HL-60/S4 treated with phorbol 12-myristate 13-acetate at 8.2 ng/mL for 4 days and 3 days (cell line): ENCODE data around the gene GIPC2.

ENCODE experiments used
- in situ Hi-C: fragments of 300-500 bp; cut with MboI; formaldehyde crosslinking; loops from 2 replicates; pipeline ENCODE4 v1.15.0; 2022; ENCODE audit warnings: low sequenced_read_pairs

GIPC2 gene

DNA sequence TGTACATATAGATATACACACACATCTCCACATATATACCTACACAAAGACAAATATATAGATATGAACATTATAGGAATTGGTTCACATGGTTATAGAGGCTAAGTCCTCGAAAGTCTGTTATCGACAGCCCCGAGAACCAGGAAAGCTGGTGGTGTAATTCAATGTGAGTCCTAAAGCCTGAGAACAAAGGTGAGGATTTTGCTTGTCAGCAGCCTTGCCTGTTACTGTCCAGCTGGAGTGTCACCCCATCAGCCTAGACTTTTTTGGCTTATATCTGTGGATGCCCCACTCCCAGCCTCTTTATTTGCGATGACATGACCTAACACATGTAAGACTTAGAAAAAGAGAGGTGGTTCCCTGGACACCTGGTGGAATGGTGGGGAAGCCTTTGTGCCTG lies 97.0 kb downstream of the GIPC2 start:
- in situ Hi-C loops: no loop called here

GRCh38 chr1:78143152-78143551 lies 97.4 kb downstream of the GIPC2 start:
- in situ Hi-C loops: no loop called here

GRCh38 chr1:78143673-78144072 lies 97.9 kb downstream of the GIPC2 start:
- in situ Hi-C loops: no loop called here

GRCh38 chr1:78145105-78145580 lies 99.4 kb downstream of the GIPC2 start:
- in situ Hi-C loops: no loop called here

- in situ Hi-C loops: no loop called here
Observed at GRCh38 chr1:78146205-78146771, 100.5 kb downstream of the GIPC2 start.

DNA sequence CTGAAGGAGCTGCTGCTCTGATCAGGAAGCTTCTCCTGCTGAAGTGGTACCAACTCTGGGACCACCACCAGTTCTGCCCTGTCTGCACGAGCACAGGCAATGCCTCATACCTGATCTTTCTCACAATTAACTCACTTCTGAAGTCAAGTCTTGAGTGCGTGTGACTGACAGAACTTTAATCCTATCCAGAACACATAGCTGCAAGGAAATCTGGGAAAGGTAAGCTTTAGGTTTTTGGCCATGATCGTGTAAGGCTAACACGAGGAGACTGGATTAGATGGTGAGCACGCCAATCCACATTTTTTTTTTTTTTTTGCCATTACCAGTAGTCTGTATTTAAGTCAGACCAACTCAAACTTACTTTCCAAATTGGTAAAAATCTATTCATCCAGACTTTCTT lies 101.3 kb downstream of the GIPC2 start:
- in situ Hi-C loops: no loop called here

DNA sequence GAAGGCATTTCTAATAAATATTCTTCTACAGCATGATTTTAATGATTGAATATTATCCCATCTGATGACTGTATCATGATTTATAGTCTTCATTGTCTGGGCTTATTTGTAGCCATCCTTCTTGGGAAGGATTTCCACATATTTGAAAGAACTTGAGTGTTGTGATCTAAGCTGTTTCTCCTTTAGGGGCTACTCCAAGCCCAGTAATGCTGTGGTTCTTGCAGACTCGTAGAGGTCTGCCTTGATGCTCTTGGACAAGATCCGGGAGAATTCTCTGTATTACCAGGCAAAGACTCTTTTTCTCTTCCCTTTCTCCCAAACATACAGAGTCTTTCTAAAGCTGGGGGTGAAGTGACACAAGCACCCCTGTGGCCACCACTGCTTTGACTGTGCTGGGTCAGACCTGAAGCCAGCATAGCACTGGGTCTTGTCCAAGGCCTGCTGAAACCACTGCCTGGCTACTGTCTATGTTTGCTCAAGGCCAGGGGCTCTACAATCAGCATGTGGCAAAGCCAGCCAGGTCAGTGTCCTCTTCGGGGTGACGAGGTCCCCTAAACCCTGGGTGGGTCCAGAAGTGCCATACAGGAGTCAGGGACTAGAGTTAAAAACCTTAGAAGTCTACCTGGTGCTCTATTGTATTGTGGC lies 107.4 kb downstream of the GIPC2 start:
- in situ Hi-C loops: no loop called here

- in situ Hi-C loops: no loop called here
Observed at GRCh38 chr1:78155121-78155520, 109.4 kb downstream of the GIPC2 start.

- in situ Hi-C loops: no loop called here
Observed at GRCh38 chr1:78156805-78157521, 111.2 kb downstream of the GIPC2 start.

DNA sequence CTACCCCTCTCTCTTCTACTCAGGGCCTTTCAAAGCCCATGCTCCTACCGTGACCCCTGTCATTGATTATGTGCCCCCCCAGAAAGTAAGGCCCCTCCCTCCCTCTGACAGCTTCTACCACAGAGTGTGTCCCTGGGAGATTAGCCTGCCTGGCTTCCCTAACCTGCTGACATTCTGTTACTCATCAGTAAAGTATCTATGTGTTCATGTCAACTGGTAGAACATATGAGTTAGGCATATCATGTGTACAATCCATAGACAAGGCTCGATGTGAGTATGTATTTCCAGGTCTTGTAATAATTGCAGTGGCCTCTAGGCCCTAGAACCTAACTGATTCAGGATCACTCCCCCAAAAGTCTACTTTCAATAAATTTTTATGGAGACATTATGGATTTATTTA lies 120.0 kb downstream of the GIPC2 start:
- in situ Hi-C loops: no loop called here

GRCh38 chr1:78168306-78168705 lies 122.5 kb downstream of the GIPC2 start:
- in situ Hi-C loops: no loop called here

GRCh38 chr1:78170859-78171258 lies 125.1 kb downstream of the GIPC2 start:
- in situ Hi-C loops: no loop called here

- in situ Hi-C loops: no loop called here
Observed at GRCh38 chr1:78171736-78172590, 126.2 kb downstream of the GIPC2 start.

GRCh38 chr1:78176448-78176847 lies 130.7 kb downstream of the GIPC2 start:
- in situ Hi-C loops: no loop called here

DNA sequence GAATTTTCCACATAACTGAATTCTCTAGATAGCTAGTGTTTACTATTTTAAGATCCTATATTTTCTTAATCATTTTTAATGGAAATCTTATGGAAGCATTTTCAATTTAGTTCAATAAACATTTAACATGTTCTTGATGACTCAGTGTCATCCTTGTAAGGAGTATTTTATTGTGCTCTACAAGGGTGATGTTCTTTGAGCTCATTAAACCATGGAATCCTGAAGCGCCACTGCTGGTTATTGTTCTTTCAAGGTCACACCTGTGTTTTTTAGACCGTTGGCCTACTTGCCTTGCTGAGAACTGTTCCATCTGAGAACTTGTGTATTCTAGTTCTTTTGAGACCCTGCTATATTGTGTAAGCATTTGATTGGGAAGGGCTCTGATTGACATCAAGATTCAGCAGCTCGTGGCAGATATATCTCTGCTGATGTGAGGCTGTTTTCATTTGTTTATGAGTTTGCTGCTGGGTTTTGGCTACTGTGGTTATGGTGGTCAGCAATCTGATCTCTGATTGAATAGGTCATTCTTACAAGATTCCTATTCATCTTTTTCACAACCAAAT lies 132.0 kb downstream of the GIPC2 start:
- in situ Hi-C loops: no loop called here

DNA sequence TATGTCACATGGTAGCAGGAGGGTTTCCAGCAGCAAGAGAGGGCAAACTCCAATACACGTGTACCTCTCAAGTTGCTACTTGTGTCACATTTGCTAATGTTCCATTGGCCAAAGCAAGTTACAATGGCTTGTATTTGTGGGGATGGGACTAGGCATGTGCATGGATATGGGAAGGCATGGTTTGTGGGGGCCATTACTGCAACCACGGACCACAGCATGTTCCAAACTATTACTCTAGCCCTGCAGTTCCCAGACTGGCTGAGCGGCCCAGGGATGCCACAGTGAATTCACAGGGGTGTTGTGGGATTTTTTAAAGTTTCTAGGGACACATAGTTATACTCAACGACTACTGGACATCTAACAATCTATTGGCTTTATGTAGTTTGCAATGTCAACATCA lies 133.1 kb downstream of the GIPC2 start:
- in situ Hi-C loops: no loop called here

- in situ Hi-C loops: no loop called here
Observed at GRCh38 chr1:78184460-78185072, 138.8 kb downstream of the GIPC2 start.
